SU-DHL-6 (cell line): ENCODE data around the gene PIGL.

Experiments used
- H2AFZ ChIP-seq: fragments of 200-600 bp; sonication (generic); 2 replicates; pipeline ENCODE4 v1.6.1; 2014; ENCODE audit warnings: low read depth, mild to moderate bottlenecking, moderate library complexity, mixed read lengths, antibody characterized with exemption, low read length; ENCODE audit not compliant: severe bottlenecking
- H3F3A ChIP-seq: fragments of 200-600 bp; shearing (Covaris generic); 2 replicates; pipeline ENCODE4 v1.6.0; 2016; ENCODE audit warnings: antibody characterized with exemption, mild to moderate bottlenecking; ENCODE audit not compliant: insufficient read depth
- H3K27ac ChIP-seq: fragments of 200-600 bp; sonication (generic); 2 replicates; pipeline ENCODE4 v1.5.1; 2016; ENCODE audit warnings: low read depth, mild to moderate bottlenecking, low read length, moderate library complexity, mixed read lengths
- H3K27me3 ChIP-seq: fragments of 200-600 bp; sonication (generic), shearing (Covaris generic); 2 replicates; pipeline ENCODE4 v1.6.0; 2014; ENCODE audit warnings: mild to moderate bottlenecking, low read length
- H3K36me3 ChIP-seq: fragments of 200-600 bp; sonication (generic); 2 replicates; pipeline ENCODE4 v1.6.1; 2014; ENCODE audit warnings: mild to moderate bottlenecking, low read length, mixed read lengths
- H3K4me2 ChIP-seq: fragments of 300-600, 200-600 bp; shearing (Covaris generic), sonication (generic); 2 replicates; pipeline ENCODE4 v1.6.0; 2014; ENCODE audit warnings: low read length, low read depth, mild to moderate bottlenecking; ENCODE audit not compliant: poor library complexity, severe bottlenecking
- H3K4me3 ChIP-seq: fragments of 200-600 bp; sonication (generic); 2 replicates; pipeline ENCODE4 v1.5.1; 2014; ENCODE audit warnings: antibody characterized with exemption, low read length, mild to moderate bottlenecking, mixed read lengths; ENCODE audit not compliant: insufficient read depth, poor library complexity, severe bottlenecking
- H3K79me2 ChIP-seq: fragments of 200-600 bp; sonication (generic); 2 replicates; pipeline ENCODE4 v1.6.1; 2014; ENCODE audit warnings: mild to moderate bottlenecking, low read length, moderate library complexity; ENCODE audit not compliant: insufficient read depth
- H3K9ac ChIP-seq: fragments of 200-600 bp; sonication (generic); 2 replicates; pipeline ENCODE4 v1.7.0; 2014; ENCODE audit warnings: mild to moderate bottlenecking, low read length
- H3K9me2 ChIP-seq: fragments of 200-600 bp; sonication (generic); replicated peaks from 2 replicates; pipeline ENCODE4 v1.6.1; 2014; ENCODE audit warnings: low read length; ENCODE audit not compliant: insufficient read depth
- H3K9me3 ChIP-seq: fragments of 200-600 bp; sonication (generic); 2 replicates; pipeline ENCODE4 v1.6.1; 2014; ENCODE audit warnings: low read length, mixed read lengths; ENCODE audit not compliant: insufficient read depth
- H4K20me1 ChIP-seq: fragments of 200-600 bp; sonication (generic); 2 replicates; pipeline ENCODE4 v1.6.1; 2014; ENCODE audit warnings: low read depth, mild to moderate bottlenecking, antibody characterized with exemption, low read length, moderate library complexity, mixed read lengths
- CTCF ChIP-seq: fragments of 200-600 bp; sonication (generic); IDR thresholded peaks from one replicate; pipeline ENCODE4 v1.5.1; 2017; ENCODE audit warnings: antibody characterized with exemption, mild to moderate bottlenecking, low read length, moderate library complexity; ENCODE audit not compliant: insufficient read depth, poor library complexity, severe bottlenecking
- EZH2phosphoT487 ChIP-seq: fragments of 200-600 bp; sonication (generic), shearing (Covaris generic); conservative IDR thresholded peaks from 2 replicates; pipeline ENCODE4 v1.6.1; 2018; ENCODE audit warnings: mild to moderate bottlenecking, antibody characterized with exemption, low read length, moderate library complexity, mixed read lengths

PIGL gene

GRCh38 chr17:16269658-16270057 lies 52.6 kb downstream of the PIGL start:
- Histone ChIP-seq H3K4me2 (no peak overlapping the region), H3K79me2 (no peaks in the 10 kb centered on the region), H3F3A (peaks cover 5% of the 10 kb centered on the region; the same call in 1 of the 2 replicates), H3K9me3 (no peaks in the 10 kb centered on the region), H3K27ac (no peak overlapping the region), H3K27me3 (no peaks in the 10 kb centered on the region), H4K20me1 (no peaks in the 10 kb centered on the region), H2AFZ (no peak overlapping the region), H3K9ac (no peak overlapping the region), H3K9me2 (no peaks in the 10 kb centered on the region), H3K4me3 (no peak overlapping the region), H3K36me3 (no peaks in the 10 kb centered on the region)
- TF ChIP-seq EZH2phosphoT487 (no peak), CTCF (no peak)

- Histone ChIP-seq H3K36me3 (no peaks in the 10 kb centered on the region), H3K27me3 (no peaks in the 10 kb centered on the region), H3K9me3 (peaks cover 11% of the 10 kb centered on the region; the same call in 1 of the 2 replicates), H4K20me1 (no peaks in the 10 kb centered on the region), H3K27ac (no peak overlapping the region), H3K9me2 (no peaks in the 10 kb centered on the region), H3K79me2 (no peaks in the 10 kb centered on the region), H3K4me2 (no peak overlapping the region), H2AFZ (no peak overlapping the region), H3K9ac (no peak overlapping the region), H3K4me3 (no peak overlapping the region), H3F3A (peaks cover 5% of the 10 kb centered on the region; the same call in 1 of the 2 replicates)
- TF ChIP-seq CTCF (no peak), EZH2phosphoT487 (no peak)
Measured at GRCh38 chr17:16272111-16272840, 55.3 kb downstream of the PIGL start.

GRCh38 chr17:16273499-16273898 lies 56.5 kb downstream of the PIGL start:
- Histone ChIP-seq H3K27me3 (no peaks in the 10 kb centered on the region), H4K20me1 (no peaks in the 10 kb centered on the region), H3F3A (no peaks in the 10 kb centered on the region), H3K36me3 (peaks cover 4% of the 10 kb centered on the region), H3K27ac (no peak overlapping the region), H3K9me2 (no peaks in the 10 kb centered on the region), H3K4me2 (no peak overlapping the region), H3K9me3 (peaks cover 13% of the 10 kb centered on the region; the same call in 1 of the 2 replicates), H2AFZ (no peak overlapping the region), H3K9ac (no peak overlapping the region), H3K4me3 (no peak overlapping the region), H3K79me2 (no peaks in the 10 kb centered on the region)
- TF ChIP-seq EZH2phosphoT487: no peak
- TF ChIP-seq CTCF: no peak
